Measurements from ENCODE around the gene C1orf159. TPM values are rescaled to one million over a fixed set of nuclear protein-coding genes. Genes with fewer than 3 reads are reported as not detected.

C1orf159 gene
- total and polyA plus RNA-seq, 9 of the 15 experiments (the other 6 are each of a cell fraction or from before 2014, with no cell fraction given): 0.28 to 54.9 (median 10.6) TPM

DNA sequence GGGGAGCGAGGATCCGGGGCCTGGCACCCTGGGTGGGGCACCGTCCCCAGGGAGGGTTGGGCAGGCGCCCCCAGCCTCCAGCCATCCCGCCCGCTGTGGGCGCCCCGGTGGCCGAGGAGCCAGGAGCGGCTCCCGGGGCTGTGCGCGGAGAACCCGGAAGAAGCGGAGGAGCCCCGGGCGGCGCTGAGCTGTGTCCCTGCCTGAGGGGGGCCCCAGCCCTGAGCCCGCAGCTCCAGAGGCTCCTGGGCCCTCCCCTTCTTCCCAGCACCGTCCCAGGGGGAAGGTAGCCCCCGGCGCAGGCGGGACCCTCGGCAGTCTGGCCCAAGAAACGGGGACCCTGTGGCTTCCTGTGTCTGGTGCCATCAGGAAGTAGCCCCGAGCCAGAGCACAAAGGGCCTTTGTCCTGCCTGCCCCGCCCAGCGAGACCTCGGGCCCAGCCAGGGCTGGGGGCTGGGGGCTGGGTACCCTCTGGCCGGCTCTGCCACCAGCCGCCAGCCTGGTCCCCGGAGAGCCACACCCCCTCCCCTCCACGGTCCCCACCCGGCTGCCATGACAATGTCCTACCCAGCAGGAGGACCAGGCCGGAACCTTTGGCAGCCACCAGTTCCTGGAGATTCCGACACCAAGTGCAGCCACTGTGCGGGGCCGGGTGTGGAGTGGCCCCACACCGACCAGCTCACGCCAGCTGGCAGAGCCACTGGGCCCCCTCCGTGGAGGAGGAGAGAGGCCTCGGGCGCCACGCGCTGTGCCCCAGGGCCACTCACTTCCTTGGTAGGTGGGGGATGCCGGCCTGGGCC is 42.2 kb upstream of the C1orf159 start (continued):
- TF ChIP-seq, protein P1, sequence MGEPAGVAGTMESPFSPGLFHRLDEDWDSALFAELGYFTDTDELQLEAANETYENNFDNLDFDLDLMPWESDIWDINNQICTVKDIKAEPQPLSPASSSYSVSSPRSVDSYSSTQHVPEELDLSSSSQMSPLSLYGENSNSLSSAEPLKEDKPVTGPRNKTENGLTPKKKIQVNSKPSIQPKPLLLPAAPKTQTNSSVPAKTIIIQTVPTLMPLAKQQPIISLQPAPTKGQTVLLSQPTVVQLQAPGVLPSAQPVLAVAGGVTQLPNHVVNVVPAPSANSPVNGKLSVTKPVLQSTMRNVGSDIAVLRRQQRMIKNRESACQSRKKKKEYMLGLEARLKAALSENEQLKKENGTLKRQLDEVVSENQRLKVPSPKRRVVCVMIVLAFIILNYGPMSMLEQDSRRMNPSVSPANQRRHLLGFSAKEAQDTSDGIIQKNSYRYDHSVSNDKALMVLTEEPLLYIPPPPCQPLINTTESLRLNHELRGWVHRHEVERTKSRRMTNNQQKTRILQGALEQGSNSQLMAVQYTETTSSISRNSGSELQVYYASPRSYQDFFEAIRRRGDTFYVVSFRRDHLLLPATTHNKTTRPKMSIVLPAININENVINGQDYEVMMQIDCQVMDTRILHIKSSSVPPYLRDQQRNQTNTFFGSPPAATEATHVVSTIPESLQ (CRISPR knock-in tag; IDR thresholded peaks at IDR 0.05): peak; percentile 48; the same call in 1 of the 2 replicates
- TF ChIP-seq KDM5B (IDR thresholded peaks at IDR 0.05; ENCODE audit: insufficient replicate concordance, low read depth, low read length) (peak; percentile 21), NELFE (IDR thresholded peaks at IDR 0.05; ENCODE audit: insufficient read depth, insufficient read length) (no peak), HMGN3 (IDR thresholded peaks at IDR 0.05; ENCODE audit: borderline replicate concordance, extremely low read depth, insufficient read length, low read depth, low read length) (peak; percentile 52), ETV5 (CRISPR knock-in tag; IDR thresholded peaks at IDR 0.05; ENCODE audit: low read depth) (no peak), POLR2A (conservative IDR thresholded peaks at IDR 0.05) (peak; percentile 68), PCBP1 (IDR thresholded peaks at IDR 0.05; ENCODE audit: low read depth, low read length, poor library complexity, severe bottlenecking) (peak; percentile 64), ELF1 (tag; IDR thresholded peaks at IDR 0.05) (peak; percentile 97)
- TF ChIP-seq, protein P2, sequence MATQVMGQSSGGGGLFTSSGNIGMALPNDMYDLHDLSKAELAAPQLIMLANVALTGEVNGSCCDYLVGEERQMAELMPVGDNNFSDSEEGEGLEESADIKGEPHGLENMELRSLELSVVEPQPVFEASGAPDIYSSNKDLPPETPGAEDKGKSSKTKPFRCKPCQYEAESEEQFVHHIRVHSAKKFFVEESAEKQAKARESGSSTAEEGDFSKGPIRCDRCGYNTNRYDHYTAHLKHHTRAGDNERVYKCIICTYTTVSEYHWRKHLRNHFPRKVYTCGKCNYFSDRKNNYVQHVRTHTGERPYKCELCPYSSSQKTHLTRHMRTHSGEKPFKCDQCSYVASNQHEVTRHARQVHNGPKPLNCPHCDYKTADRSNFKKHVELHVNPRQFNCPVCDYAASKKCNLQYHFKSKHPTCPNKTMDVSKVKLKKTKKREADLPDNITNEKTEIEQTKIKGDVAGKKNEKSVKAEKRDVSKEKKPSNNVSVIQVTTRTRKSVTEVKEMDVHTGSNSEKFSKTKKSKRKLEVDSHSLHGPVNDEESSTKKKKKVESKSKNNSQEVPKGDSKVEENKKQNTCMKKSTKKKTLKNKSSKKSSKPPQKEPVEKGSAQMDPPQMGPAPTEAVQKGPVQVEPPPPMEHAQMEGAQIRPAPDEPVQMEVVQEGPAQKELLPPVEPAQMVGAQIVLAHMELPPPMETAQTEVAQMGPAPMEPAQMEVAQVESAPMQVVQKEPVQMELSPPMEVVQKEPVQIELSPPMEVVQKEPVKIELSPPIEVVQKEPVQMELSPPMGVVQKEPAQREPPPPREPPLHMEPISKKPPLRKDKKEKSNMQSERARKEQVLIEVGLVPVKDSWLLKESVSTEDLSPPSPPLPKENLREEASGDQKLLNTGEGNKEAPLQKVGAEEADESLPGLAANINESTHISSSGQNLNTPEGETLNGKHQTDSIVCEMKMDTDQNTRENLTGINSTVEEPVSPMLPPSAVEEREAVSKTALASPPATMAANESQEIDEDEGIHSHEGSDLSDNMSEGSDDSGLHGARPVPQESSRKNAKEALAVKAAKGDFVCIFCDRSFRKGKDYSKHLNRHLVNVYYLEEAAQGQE (IDR thresholded peaks at IDR 0.05; ENCODE audit: borderline replicate concordance): no peak
- TF ChIP-seq, protein P2 (CRISPR knock-in tag; IDR thresholded peaks at IDR 0.05; ENCODE audit: low read depth): 0 out of 2 replicates have a peak, but pooled peaks have one; percentile 3
